Measurements from ENCODE around the gene IZUMO3. TPM values are rescaled to one million over a fixed set of nuclear protein-coding genes. Genes with fewer than 3 reads are reported as not detected.

IZUMO3 gene
- total RNA-seq, 1 experiment from 2014 or later = not detected

DNA sequence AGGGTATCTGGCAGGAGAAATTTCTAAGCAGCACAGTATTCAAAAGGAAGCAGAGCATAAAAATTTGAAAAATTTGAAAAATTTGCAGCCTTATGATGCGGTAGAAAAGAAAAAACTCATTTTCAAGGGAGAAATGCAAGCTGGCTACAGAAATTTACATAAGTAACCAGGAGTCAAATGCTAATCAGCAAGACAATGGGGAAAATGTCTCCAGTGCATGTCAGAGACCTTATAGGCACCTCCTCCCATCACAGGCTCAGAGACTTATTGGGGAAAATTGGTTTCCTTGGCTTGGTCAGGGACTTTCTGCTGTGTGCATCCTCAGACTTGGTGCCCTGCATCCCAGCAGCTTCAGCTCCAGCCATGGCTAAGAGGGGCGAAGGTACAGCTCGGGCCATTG is 35.8 kb downstream of the IZUMO3 start:
- TF ChIP-seq, protein P1, sequence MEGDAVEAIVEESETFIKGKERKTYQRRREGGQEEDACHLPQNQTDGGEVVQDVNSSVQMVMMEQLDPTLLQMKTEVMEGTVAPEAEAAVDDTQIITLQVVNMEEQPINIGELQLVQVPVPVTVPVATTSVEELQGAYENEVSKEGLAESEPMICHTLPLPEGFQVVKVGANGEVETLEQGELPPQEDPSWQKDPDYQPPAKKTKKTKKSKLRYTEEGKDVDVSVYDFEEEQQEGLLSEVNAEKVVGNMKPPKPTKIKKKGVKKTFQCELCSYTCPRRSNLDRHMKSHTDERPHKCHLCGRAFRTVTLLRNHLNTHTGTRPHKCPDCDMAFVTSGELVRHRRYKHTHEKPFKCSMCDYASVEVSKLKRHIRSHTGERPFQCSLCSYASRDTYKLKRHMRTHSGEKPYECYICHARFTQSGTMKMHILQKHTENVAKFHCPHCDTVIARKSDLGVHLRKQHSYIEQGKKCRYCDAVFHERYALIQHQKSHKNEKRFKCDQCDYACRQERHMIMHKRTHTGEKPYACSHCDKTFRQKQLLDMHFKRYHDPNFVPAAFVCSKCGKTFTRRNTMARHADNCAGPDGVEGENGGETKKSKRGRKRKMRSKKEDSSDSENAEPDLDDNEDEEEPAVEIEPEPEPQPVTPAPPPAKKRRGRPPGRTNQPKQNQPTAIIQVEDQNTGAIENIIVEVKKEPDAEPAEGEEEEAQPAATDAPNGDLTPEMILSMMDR (conservative IDR thresholded peaks at IDR 0.05; ENCODE audit: low read depth, low read length) = no peak
- TF ChIP-seq EZH2 (IDR thresholded peaks at IDR 0.05; ENCODE audit: borderline replicate concordance, low read depth, low read length, poor library complexity, severe bottlenecking) = no peak
- H3K27ac ChIP-seq (ENCODE audit: low read depth, low read length, poor library complexity, severe bottlenecking) = no peak overlapping the region
- DNase-seq (ENCODE audit: low spot score) = no peak
- no peaks in the 10 kb centered on the region for H3K36me3 ChIP-seq (ENCODE audit: insufficient read depth, low read length, poor library complexity, severe bottlenecking)
- H3K27me3 ChIP-seq (replicated peaks; ENCODE audit: insufficient read depth, low read depth, low read length, poor library complexity) = no peaks in the 10 kb centered on the region
- POLR2A ChIA-PET (ENCODE audit: low non-redundant PET) = no interaction called here
- no TSS peak for BruUV-seq (replicated peaks)
- CTCF ChIA-PET = no interaction called here
- intact Hi-C loops (cut with micrococcal nuclease; ENCODE audit: unreplicated experiment) = no loop called here
- H3K9me3 ChIP-seq (ENCODE audit: low read depth, low read length, poor library complexity, severe bottlenecking) = no peaks in the 10 kb centered on the region
- no peak overlapping the region for H3K4me3 ChIP-seq (ENCODE audit: low read depth, low read length, poor library complexity, severe bottlenecking)
- no peaks in the 10 kb centered on the region for H3K4me1 ChIP-seq (ENCODE audit: insufficient read depth, low read length, poor library complexity, severe bottlenecking)

DNA sequence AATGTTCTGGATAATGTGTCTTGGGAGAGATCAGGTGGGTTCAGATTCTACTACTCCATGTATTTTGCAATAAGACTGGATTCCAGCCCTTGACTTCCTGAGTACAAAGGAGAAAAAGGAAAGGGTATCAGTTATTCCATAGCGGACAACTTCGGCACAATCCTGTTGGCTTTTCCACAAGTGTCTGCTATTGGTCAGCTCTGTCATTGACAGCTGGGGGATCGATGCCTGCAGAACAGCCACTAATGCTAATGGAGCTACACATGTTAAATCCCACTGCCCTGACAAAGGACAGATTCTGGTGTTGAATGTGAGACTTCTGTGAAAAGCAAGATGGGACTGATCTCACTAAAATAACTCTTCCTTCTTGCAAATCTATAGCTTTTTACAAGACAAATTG is 41.2 kb downstream of the IZUMO3 start:
- Histone ChIP-seq H3K4me3 (ENCODE audit: low read depth, low read length, poor library complexity, severe bottlenecking) (no peak overlapping the region), H3K36me3 (ENCODE audit: insufficient read depth, low read length, poor library complexity, severe bottlenecking) (no peaks in the 10 kb centered on the region), H3K27me3 (replicated peaks; ENCODE audit: insufficient read depth, low read depth, low read length, poor library complexity) (no peaks in the 10 kb centered on the region), H3K9me3 (ENCODE audit: low read depth, low read length, poor library complexity, severe bottlenecking) (no peaks in the 10 kb centered on the region), H3K27ac (ENCODE audit: low read depth, low read length, poor library complexity, severe bottlenecking) (no peak overlapping the region), H3K4me1 (ENCODE audit: insufficient read depth, low read length, poor library complexity, severe bottlenecking) (no peaks in the 10 kb centered on the region)
- no peak for DNase-seq (ENCODE audit: low spot score)
- TF ChIP-seq, protein P1 (conservative IDR thresholded peaks at IDR 0.05; ENCODE audit: low read depth, low read length) = no peak
- TF ChIP-seq EZH2 (IDR thresholded peaks at IDR 0.05; ENCODE audit: borderline replicate concordance, low read depth, low read length, poor library complexity, severe bottlenecking) = no peak
- POLR2A ChIA-PET (ENCODE audit: low non-redundant PET) = no interaction called here
- BruUV-seq (replicated peaks) = no TSS peak
- CTCF ChIA-PET = no interaction called here
- intact Hi-C loops (cut with micrococcal nuclease; ENCODE audit: unreplicated experiment) = no loop called here

DNA sequence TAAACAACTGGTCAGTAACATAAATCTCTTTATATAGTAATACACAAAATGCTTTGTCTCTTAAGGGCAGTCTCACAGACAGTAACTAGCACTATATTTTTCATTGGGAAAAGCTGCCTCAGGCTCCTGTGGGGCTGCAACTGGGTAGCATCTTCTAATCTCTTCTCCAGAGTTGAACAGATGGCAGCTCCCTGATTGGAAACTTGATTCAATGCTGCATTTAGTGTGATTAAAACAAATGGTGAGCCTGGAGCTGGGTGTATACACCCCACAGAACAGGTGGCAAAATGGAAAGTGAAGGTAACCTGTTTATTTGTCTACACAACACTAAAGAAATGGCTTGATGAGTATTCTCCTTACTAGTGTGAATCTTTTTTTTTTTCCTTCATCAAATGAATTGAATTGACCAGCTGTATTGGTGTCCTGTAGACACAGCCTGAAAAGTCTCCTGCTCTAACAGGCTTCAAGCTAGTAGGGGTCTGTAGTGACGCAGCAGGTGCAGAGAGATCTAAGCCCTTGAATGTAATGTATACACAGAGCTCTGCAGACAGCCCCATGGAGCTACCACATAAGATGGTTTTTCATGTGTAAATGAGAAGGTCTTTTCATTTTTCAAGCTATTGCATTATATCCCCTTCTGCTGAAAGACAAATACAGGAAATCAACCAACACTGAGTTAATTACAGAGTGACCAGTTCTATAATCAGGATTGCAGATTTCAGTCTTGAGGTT is 43.3 kb downstream of the IZUMO3 start:
- ChIA-PET POLR2A (ENCODE audit: low non-redundant PET) (no interaction called here), CTCF (no interaction called here)

More for the DNA sequence above, 43.3 kb downstream of the IZUMO3 start:
- BruUV-seq (replicated peaks) = no TSS peak
- Histone ChIP-seq H3K9me3 (ENCODE audit: low read depth, low read length, poor library complexity, severe bottlenecking) (no peaks in the 10 kb centered on the region), H3K36me3 (ENCODE audit: insufficient read depth, low read length, poor library complexity, severe bottlenecking) (no peaks in the 10 kb centered on the region), H3K4me3 (ENCODE audit: low read depth, low read length, poor library complexity, severe bottlenecking) (no peak overlapping the region), H3K27me3 (replicated peaks; ENCODE audit: insufficient read depth, low read depth, low read length, poor library complexity) (no peaks in the 10 kb centered on the region), H3K4me1 (ENCODE audit: insufficient read depth, low read length, poor library complexity, severe bottlenecking) (no peaks in the 10 kb centered on the region), H3K27ac (ENCODE audit: low read depth, low read length, poor library complexity, severe bottlenecking) (no peak overlapping the region)
- DNase-seq (ENCODE audit: low spot score) = no peak
- intact Hi-C loops (cut with micrococcal nuclease; ENCODE audit: unreplicated experiment) = no loop called here
- TF ChIP-seq, protein P1 (conservative IDR thresholded peaks at IDR 0.05; ENCODE audit: low read depth, low read length) = no peak
- no peak for TF ChIP-seq EZH2 (IDR thresholded peaks at IDR 0.05; ENCODE audit: borderline replicate concordance, low read depth, low read length, poor library complexity, severe bottlenecking)

Data from A673 (cell line).